Measurements from ENCODE around the gene PLD2. TPM values are rescaled to one million over a fixed set of nuclear protein-coding genes. Genes with fewer than 3 reads are reported as not detected.
A peak's percentile ranks its signal among the peaks of the same experiment; 100 is the strongest.

The PLD2 gene
- total RNA-seq, 4 donors from 2014 or later: 20.8 to 29.2 (median 24.3) TPM

DNA sequence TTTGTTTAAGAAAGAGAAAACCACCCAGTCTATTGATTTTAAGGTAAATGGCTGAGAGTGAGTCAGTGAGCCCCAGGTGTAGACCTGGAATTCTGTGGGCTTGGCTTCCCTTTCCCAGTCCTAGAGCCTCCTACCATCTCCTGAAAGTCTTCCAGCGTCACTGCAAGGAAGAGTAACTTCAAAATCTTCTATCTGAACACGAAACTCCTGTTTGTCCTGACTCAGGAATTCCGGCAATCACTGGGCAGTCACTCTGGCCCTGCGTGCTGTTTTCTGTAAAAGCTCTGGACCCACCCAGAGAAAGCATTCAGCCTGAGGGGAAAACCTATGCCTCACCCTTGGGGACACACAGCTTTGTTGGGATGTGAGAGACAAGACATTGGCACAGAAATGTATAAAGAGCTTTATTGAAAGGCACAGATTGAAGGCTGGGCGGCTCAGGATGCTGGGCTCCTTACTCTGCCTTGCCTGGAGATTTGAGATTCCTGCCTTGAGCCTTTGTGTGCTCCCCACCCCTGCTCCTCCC is 42.1 kb downstream of the PLD2 start:
- TF ChIP-seq, protein P1, sequence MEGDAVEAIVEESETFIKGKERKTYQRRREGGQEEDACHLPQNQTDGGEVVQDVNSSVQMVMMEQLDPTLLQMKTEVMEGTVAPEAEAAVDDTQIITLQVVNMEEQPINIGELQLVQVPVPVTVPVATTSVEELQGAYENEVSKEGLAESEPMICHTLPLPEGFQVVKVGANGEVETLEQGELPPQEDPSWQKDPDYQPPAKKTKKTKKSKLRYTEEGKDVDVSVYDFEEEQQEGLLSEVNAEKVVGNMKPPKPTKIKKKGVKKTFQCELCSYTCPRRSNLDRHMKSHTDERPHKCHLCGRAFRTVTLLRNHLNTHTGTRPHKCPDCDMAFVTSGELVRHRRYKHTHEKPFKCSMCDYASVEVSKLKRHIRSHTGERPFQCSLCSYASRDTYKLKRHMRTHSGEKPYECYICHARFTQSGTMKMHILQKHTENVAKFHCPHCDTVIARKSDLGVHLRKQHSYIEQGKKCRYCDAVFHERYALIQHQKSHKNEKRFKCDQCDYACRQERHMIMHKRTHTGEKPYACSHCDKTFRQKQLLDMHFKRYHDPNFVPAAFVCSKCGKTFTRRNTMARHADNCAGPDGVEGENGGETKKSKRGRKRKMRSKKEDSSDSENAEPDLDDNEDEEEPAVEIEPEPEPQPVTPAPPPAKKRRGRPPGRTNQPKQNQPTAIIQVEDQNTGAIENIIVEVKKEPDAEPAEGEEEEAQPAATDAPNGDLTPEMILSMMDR (IDR thresholded peaks at IDR 0.05): no peak
- ATAC-seq (ENCODE audit: low FRiP score) (peak; percentile 75), DNase-seq (ENCODE audit: low spot score) (no peak)

DNA sequence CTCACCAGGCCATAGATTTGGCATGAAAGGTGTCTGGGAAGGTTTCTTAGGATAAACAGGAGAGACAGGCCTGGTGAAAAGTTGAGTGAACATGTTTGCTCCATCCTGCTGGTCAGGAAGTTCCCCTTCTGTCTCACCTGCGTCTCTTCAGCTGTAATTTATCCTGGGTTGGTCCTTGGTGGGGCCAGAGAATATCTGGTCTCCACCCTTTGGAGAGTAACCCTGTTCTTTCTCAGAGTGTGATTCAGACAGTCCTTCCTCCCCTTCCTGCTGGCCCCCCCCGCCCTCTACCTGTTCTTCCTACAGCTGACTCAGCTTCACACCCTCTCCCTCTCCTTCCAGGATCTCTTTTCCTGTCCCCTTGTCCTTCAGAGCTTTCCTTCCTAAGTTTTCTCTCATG is 43.3 kb downstream of the PLD2 start:
- ATAC-seq (ENCODE audit: low FRiP score): peak; percentile 48
- TF ChIP-seq, protein P1 (IDR thresholded peaks at IDR 0.05): no peak
- DNase-seq (ENCODE audit: low spot score): no peak

DNA sequence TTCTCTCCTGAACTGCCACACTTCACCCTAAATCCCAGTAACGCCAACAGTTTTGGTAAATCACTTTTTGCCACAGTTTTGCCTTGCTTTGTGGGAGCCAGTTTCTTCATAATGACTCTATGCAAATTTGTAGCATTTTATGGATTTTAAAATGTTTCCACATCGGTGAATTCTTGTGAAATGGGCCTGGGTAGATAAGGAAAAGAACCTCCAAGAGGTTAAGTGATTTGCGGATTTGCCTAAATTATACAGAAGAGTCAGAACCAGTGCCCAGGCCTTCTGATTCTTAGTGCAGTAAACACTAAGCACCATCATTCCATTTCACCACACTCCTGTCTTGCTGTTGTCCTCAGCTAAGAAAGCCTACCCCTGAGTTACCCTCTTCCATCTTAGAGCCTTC is 44.1 kb downstream of the PLD2 start:
- TF ChIP-seq, protein P1 (IDR thresholded peaks at IDR 0.05): no peak
- ATAC-seq (ENCODE audit: low FRiP score) (no peak), DNase-seq (ENCODE audit: low spot score) (no peak)

DNA sequence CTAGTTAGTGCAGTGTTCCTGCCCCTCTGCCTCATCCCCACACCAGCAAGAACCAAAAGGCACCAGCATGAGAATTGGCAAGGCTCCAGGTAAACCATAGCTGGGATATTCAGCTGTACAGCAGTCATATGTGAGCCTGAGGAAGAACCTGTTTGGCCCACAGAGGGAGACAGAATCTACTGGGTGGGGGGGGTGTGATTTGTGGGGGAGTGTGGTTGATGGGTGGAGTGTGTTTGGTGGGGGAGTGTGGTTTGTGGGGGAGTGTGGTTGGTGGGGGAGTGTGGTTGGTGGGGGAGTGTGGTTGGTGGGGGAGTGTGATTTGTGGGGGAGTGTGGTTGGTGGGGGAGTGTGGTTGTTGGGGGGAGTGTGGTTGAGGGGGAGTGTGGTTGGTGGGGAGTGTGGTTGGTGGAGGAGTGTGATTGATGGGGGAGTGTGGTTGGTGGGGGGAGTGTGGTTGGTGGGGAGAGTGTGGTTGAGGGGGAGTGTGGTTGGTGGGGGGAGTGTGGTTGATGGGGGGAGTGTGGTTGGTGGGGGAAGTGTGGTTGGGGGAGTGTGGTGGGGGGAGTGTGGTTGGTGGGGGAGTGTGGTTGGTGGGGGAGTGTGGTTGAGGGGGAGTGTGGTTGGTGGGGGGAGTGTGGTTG is 45.7 kb downstream of the PLD2 start:
- DNase-seq (ENCODE audit: low spot score): no peak
- no peak for ATAC-seq (ENCODE audit: low FRiP score)
- TF ChIP-seq, protein P1 (IDR thresholded peaks at IDR 0.05): no peak

DNA sequence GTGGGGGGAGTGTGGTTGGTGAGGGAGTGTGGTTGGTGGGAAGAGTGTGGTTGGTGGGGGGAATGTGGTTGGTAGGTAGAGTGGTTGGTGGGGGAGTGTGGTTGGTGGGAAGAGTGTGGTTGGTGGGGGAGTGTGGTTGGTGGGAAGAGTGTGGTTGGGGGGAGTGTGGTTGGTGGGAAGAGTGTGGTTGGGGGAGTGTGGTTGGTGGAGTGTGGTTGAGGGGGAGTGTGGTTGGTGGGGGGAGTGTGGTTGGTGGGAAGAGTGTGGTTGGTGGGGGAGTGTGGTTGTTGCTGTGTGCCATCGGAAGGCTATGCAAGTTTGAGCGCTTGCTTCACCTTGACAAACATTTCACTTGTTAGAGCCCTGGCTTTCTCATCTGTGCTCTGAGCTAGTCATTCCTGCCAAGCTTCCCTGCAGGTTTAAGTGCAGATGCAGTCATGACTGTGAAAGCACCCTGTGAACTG is 46.3 kb downstream of the PLD2 start:
- DNase-seq (ENCODE audit: low spot score): no peak
- no peak for ATAC-seq (ENCODE audit: low FRiP score)
- TF ChIP-seq, protein P1 (IDR thresholded peaks at IDR 0.05): no peak

DNA sequence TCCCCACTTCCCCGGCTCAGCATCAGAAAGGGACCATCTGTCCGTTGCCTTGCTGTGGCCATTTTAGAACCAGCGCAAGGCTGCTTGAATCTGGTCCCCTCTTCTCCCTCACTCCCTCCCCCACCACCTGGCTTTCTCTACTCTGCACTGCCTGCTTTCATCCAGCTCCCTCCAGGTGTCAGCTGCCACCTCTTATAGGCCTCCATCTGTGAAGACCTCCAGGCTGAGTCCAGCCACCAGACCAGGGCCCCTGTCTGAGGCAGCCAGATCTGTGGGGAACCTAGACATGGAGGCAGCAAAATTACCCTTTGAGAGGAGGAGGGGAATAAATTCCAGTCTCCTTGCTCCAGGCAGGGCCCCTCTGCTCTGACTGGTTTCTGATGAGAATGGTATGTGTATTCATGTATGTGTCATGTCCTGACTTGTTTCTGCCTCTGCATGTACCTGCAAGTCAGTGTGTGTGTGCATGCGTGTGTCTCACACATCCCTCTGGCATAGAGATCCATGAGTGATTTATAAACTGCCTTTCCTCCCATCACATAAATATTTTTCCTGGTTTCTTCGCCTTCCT is 47.2 kb downstream of the PLD2 start:
- DNase-seq (ENCODE audit: low spot score): no peak
- ATAC-seq (ENCODE audit: low FRiP score): no peak
- TF ChIP-seq, protein P1 (IDR thresholded peaks at IDR 0.05): no peak

All from omental fat pad (tissue), 4 donors.